ENCODE results near the gene PRKCZ. TPM values are rescaled to one million over a fixed set of nuclear protein-coding genes. Genes with fewer than 3 reads are reported as not detected.

PRKCZ gene
- total RNA-seq, 1 donor: 4.6 TPM

- no peaks in the 10 kb centered on the region for H3K27me3 ChIP-seq (ENCODE audit: insufficient read depth, low read length)
- H3K4me1 ChIP-seq (ENCODE audit: insufficient read depth, low read length): no peaks in the 10 kb centered on the region
- H3K4me3 ChIP-seq (ENCODE audit: low read length): no peak overlapping the region
- H3K9me3 ChIP-seq (ENCODE audit: low read depth, low read length): no peaks in the 10 kb centered on the region
Measured at GRCh38 chr1:2181752-2182151, 131.5 kb downstream of the PRKCZ start.

GRCh38 chr1:2182376-2182775 is 132.2 kb downstream of the PRKCZ start:
- no peaks in the 10 kb centered on the region for H3K4me1 ChIP-seq (ENCODE audit: insufficient read depth, low read length)
- no peaks in the 10 kb centered on the region for H3K27me3 ChIP-seq (ENCODE audit: insufficient read depth, low read length)
- no peak overlapping the region for H3K4me3 ChIP-seq (ENCODE audit: low read length)
- H3K9me3 ChIP-seq (ENCODE audit: low read depth, low read length): no peaks in the 10 kb centered on the region

- peaks cover 1% of the 10 kb centered on the region for H3K4me1 ChIP-seq (ENCODE audit: insufficient read depth, low read length)
- H3K4me3 ChIP-seq (ENCODE audit: low read length): no peak overlapping the region
- H3K9me3 ChIP-seq (ENCODE audit: low read depth, low read length): no peaks in the 10 kb centered on the region
- H3K27me3 ChIP-seq (ENCODE audit: insufficient read depth, low read length): no peaks in the 10 kb centered on the region
Measured at GRCh38 chr1:2183937-2184334, 133.7 kb downstream of the PRKCZ start.

- Histone ChIP-seq H3K9me3 (ENCODE audit: low read depth, low read length) (no peaks in the 10 kb centered on the region), H3K4me1 (ENCODE audit: insufficient read depth, low read length) (peaks cover 5% of the 10 kb centered on the region), H3K27me3 (ENCODE audit: insufficient read depth, low read length) (no peaks in the 10 kb centered on the region), H3K4me3 (ENCODE audit: low read length) (no peak overlapping the region)
Measured at GRCh38 chr1:2184531-2184930, 134.3 kb downstream of the PRKCZ start.

- H3K9me3 ChIP-seq (ENCODE audit: low read depth, low read length): no peaks in the 10 kb centered on the region
- H3K4me3 ChIP-seq (ENCODE audit: low read length): no peak overlapping the region
- peaks cover 9% of the 10 kb centered on the region for H3K4me1 ChIP-seq (ENCODE audit: insufficient read depth, low read length)
Measured at GRCh38 chr1:2184934-2185333, 134.7 kb downstream of the PRKCZ start.

GRCh38 chr1:2185880-2186855 is 136.0 kb downstream of the PRKCZ start:
- peaks cover 21% of the 10 kb centered on the region for H3K4me1 ChIP-seq (ENCODE audit: insufficient read depth, low read length)
- H3K27me3 ChIP-seq (ENCODE audit: insufficient read depth, low read length): no peaks in the 10 kb centered on the region
- no peaks in the 10 kb centered on the region for H3K9me3 ChIP-seq (ENCODE audit: low read depth, low read length)
- H3K4me3 ChIP-seq (ENCODE audit: low read length): no peak overlapping the region

More at GRCh38 chr1:2184934-2185333, 134.7 kb downstream of the PRKCZ start:
- H3K27me3 ChIP-seq (ENCODE audit: insufficient read depth, low read length): no peaks in the 10 kb centered on the region

- Histone ChIP-seq H3K9me3 (ENCODE audit: low read depth, low read length) (no peaks in the 10 kb centered on the region), H3K4me3 (ENCODE audit: low read length) (no peak overlapping the region), H3K4me1 (ENCODE audit: insufficient read depth, low read length) (peaks cover 21% of the 10 kb centered on the region), H3K27me3 (ENCODE audit: insufficient read depth, low read length) (no peaks in the 10 kb centered on the region)
Measured at GRCh38 chr1:2186901-2187300, 136.7 kb downstream of the PRKCZ start.

- Histone ChIP-seq H3K4me3 (ENCODE audit: low read length) (no peak overlapping the region), H3K4me1 (ENCODE audit: insufficient read depth, low read length) (peaks cover 21% of the 10 kb centered on the region), H3K27me3 (ENCODE audit: insufficient read depth, low read length) (no peaks in the 10 kb centered on the region), H3K9me3 (ENCODE audit: low read depth, low read length) (no peaks in the 10 kb centered on the region)
Measured at GRCh38 chr1:2187619-2188018, 137.4 kb downstream of the PRKCZ start.

- no peaks in the 10 kb centered on the region for H3K9me3 ChIP-seq (ENCODE audit: low read depth, low read length)
- H3K27me3 ChIP-seq (ENCODE audit: insufficient read depth, low read length): no peaks in the 10 kb centered on the region
- peaks cover 23% of the 10 kb centered on the region for H3K4me1 ChIP-seq (ENCODE audit: insufficient read depth, low read length)
- H3K4me3 ChIP-seq (ENCODE audit: low read length): no peak overlapping the region
Measured at GRCh38 chr1:2188336-2188735, 138.1 kb downstream of the PRKCZ start.

- Histone ChIP-seq H3K4me1 (ENCODE audit: insufficient read depth, low read length) (peaks cover 30% of the 10 kb centered on the region), H3K9me3 (ENCODE audit: low read depth, low read length) (no peaks in the 10 kb centered on the region), H3K4me3 (ENCODE audit: low read length) (peak overlapping the region; percentile 39), H3K27me3 (ENCODE audit: insufficient read depth, low read length) (no peaks in the 10 kb centered on the region)
Measured at GRCh38 chr1:2189459-2190425, 139.5 kb downstream of the PRKCZ start.

GRCh38 chr1:2190491-2190976 is 140.3 kb downstream of the PRKCZ start:
- Histone ChIP-seq H3K9me3 (ENCODE audit: low read depth, low read length) (no peaks in the 10 kb centered on the region), H3K27me3 (ENCODE audit: insufficient read depth, low read length) (no peaks in the 10 kb centered on the region), H3K4me1 (ENCODE audit: insufficient read depth, low read length) (peaks cover 36% of the 10 kb centered on the region), H3K4me3 (ENCODE audit: low read length) (no peak overlapping the region)

- Histone ChIP-seq H3K4me1 (ENCODE audit: insufficient read depth, low read length) (peaks cover 36% of the 10 kb centered on the region), H3K9me3 (ENCODE audit: low read depth, low read length) (no peaks in the 10 kb centered on the region), H3K27me3 (ENCODE audit: insufficient read depth, low read length) (no peaks in the 10 kb centered on the region), H3K4me3 (ENCODE audit: low read length) (no peak overlapping the region)
Measured at GRCh38 chr1:2192031-2192995, 142.1 kb downstream of the PRKCZ start.

GRCh38 chr1:2193514-2194281 is 143.5 kb downstream of the PRKCZ start:
- Histone ChIP-seq H3K4me3 (ENCODE audit: low read length) (no peak overlapping the region), H3K9me3 (ENCODE audit: low read depth, low read length) (no peaks in the 10 kb centered on the region), H3K27me3 (ENCODE audit: insufficient read depth, low read length) (no peaks in the 10 kb centered on the region), H3K4me1 (ENCODE audit: insufficient read depth, low read length) (peaks cover 39% of the 10 kb centered on the region)

All from mononuclear cell (primary cell).